Measurements from ENCODE around the gene MBOAT7.

- TF ChIP-seq EZH2 (IDR thresholded peaks at IDR 0.05; ENCODE audit: borderline replicate concordance, low read length) (no peak), CTCF (IDR thresholded peaks at IDR 0.05; ENCODE audit: low read length) (no peak)
Observed at GRCh38 chr19:54123682-54124081, 65.7 kb downstream of the MBOAT7 start.
